HG02763 (cell line): Measurements from ENCODE around the gene SF3B1.
"Not testable (repeated sequence)": the region's sequence is repeated elsewhere in the genome, so short reads cannot be mapped to it uniquely, and the experiment has no call there.

Source experiments
- ATAC-seq: cut with Tn5 transposase; IDR thresholded peaks from one replicate; pipeline ENCODE4 v1.9.1; 2021; ENCODE audit warnings: mild to moderate bottlenecking, moderate library complexity; ENCODE audit not compliant: unreplicated experiment

Gene SF3B1

GRCh38 chr2:197433780-197434438 lies 919 bp downstream of the SF3B1 start:
- no peak for ATAC-seq

- ATAC-seq, result not testable (repeated sequence)
Measured at GRCh38 chr2:197432527-197432926, 2.3 kb downstream of the SF3B1 start.

GRCh38 chr2:197431858-197432257 lies 3.0 kb downstream of the SF3B1 start:
- ATAC-seq, result no peak

GRCh38 chr2:197427986-197428385 lies 6.8 kb downstream of the SF3B1 start:
- ATAC-seq, result no peak

GRCh38 chr2:197426723-197427603 lies 7.9 kb downstream of the SF3B1 start:
- ATAC-seq, result no peak

GRCh38 chr2:197425550-197425949 lies 9.3 kb downstream of the SF3B1 start:
- ATAC-seq, result no peak

GRCh38 chr2:197423307-197423706 lies 11.5 kb downstream of the SF3B1 start:
- no peak for ATAC-seq

GRCh38 chr2:197419438-197419837 lies 15.4 kb downstream of the SF3B1 start:
- no peak for ATAC-seq

GRCh38 chr2:197416268-197416667 lies 18.6 kb downstream of the SF3B1 start:
- no peak for ATAC-seq

- no peak for ATAC-seq
Measured at GRCh38 chr2:197414515-197414914, 20.3 kb downstream of the SF3B1 start.

- no peak for ATAC-seq
Measured at GRCh38 chr2:197414039-197414438, 20.8 kb downstream of the SF3B1 start.

- ATAC-seq, result no peak
Measured at GRCh38 chr2:197405582-197405981, 29.2 kb downstream of the SF3B1 start.

- ATAC-seq, result no peak
Measured at GRCh38 chr2:197399887-197400540, 34.8 kb downstream of the SF3B1 start.

- no peak for ATAC-seq
Measured at GRCh38 chr2:197398913-197399312, 35.9 kb downstream of the SF3B1 start.

- no peak for ATAC-seq
Measured at GRCh38 chr2:197391220-197391717, 43.6 kb downstream of the SF3B1 start.

- no peak for ATAC-seq
Measured at GRCh38 chr2:197388866-197389587, 45.8 kb downstream of the SF3B1 start.

- ATAC-seq, result no peak
Measured at GRCh38 chr2:197387179-197387578, 47.6 kb downstream of the SF3B1 start.

GRCh38 chr2:197386242-197386641 lies 48.6 kb downstream of the SF3B1 start:
- ATAC-seq, result no peak

GRCh38 chr2:197383825-197384224 lies 51.0 kb downstream of the SF3B1 start:
- ATAC-seq, result no peak

- ATAC-seq, result no peak
Measured at GRCh38 chr2:197381641-197382040, 53.2 kb downstream of the SF3B1 start.

- ATAC-seq, result not testable (repeated sequence)
Measured at GRCh38 chr2:197379918-197380309, 54.9 kb downstream of the SF3B1 start.
